ENCODE results near the gene IGSF21. TPM values are rescaled to one million over a fixed set of nuclear protein-coding genes. Genes with fewer than 3 reads are reported as not detected.

Gene IGSF21
- total RNA-seq, 3 donors from 2014 or later (not counting 1 experiment from before 2014, with no cell fraction given): not detected

DNA sequence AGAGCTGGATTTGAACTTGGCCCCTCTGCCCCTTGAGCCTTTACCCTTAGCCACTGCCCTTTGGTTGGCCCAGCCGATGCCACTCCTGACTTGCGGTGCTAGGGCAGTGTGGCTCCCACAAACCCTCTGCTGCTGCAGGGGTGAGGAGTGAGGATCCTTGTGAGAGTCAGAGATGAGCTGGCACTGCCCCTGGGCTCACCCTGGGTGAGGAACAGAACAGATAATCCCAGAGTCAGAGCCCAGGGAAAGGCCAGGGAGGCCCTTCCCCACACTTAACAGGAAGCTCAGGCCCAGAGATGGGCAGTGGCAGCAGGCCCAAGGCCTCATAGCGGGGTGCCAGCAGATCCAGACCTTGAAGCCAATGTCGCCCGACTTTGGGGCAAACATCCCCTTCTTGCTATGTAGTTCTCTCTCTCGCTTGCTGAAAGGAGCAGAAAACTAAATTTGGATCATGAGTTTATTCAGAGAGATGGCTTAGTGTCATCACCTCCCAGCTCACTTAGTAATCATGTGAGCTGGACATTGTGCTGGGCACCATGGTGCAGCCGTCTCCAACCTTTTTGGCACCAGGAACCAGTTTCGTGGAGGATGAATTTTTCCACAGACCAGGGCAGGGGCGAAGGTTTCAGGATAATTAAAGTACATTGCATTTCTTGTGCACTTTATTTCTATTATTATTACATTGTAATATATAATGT, 81.4 kb downstream of the IGSF21 start:
- H3K27me3 Mint-ChIP-seq (ENCODE audit: low read depth in 2 of 2): peaks cover 14 to 20% of the 10 kb centered on the region in 2 donors
- WGBS (ENCODE audit: insufficient coverage): 91% methylated on average over 7 of the region's 9 CpGs
- Histone ChIP-seq H3K4me1 (ENCODE audit: control insufficient read depth, insufficient read depth, low read length) (no peaks in the 10 kb centered on the region), H3K4me3 (ENCODE audit: low read length) (no peak overlapping the region), H3K9me3 (ENCODE audit: control insufficient read depth, insufficient read depth, low read length) (no peaks in the 10 kb centered on the region), H3K27me3 (ENCODE audit: control insufficient read depth, insufficient read depth, low read length) (no peaks in the 10 kb centered on the region), H3K36me3 (ENCODE audit: control insufficient read depth, insufficient read depth, low read length) (no peaks in the 10 kb centered on the region), H3K27ac (ENCODE audit: low read length) (no peak overlapping the region)
- no peak for ATAC-seq
- no peak for DNase-seq
- H3K27ac Mint-ChIP-seq: no peak overlapping the region
- no peaks in the 10 kb centered on the region for H3K4me1 Mint-ChIP-seq
- no peaks in the 10 kb centered on the region for H3K36me3 Mint-ChIP-seq
- no peak overlapping the region for H3K4me3 Mint-ChIP-seq
- intact Hi-C loops (cut with micrococcal nuclease): no loop called here
- H3K9me3 Mint-ChIP-seq: no peaks in the 10 kb centered on the region
- TF ChIP-seq, protein P1, sequence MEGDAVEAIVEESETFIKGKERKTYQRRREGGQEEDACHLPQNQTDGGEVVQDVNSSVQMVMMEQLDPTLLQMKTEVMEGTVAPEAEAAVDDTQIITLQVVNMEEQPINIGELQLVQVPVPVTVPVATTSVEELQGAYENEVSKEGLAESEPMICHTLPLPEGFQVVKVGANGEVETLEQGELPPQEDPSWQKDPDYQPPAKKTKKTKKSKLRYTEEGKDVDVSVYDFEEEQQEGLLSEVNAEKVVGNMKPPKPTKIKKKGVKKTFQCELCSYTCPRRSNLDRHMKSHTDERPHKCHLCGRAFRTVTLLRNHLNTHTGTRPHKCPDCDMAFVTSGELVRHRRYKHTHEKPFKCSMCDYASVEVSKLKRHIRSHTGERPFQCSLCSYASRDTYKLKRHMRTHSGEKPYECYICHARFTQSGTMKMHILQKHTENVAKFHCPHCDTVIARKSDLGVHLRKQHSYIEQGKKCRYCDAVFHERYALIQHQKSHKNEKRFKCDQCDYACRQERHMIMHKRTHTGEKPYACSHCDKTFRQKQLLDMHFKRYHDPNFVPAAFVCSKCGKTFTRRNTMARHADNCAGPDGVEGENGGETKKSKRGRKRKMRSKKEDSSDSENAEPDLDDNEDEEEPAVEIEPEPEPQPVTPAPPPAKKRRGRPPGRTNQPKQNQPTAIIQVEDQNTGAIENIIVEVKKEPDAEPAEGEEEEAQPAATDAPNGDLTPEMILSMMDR (IDR thresholded peaks at IDR 0.05): no peak

DNA sequence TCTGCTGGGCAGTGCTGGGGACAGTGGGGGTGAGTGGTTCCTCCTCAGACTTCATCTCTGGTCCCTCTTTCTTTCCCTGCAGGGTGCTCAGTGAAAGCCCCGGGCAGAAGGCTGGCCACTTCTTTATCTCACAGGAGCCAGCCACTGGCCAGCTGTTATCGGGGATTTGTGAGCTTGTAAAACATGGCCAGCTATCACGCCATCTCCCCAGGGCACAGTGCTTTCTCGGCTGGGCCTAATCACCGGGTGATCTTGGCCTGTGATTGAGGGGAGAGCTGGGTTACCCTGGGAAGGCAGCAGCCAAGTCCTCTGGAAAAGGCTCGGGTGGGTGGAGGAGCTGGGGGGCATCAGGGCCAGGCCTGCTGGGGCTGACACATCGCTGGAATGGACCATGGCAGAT, 83.0 kb downstream of the IGSF21 start:
- Histone ChIP-seq H3K36me3 (ENCODE audit: control insufficient read depth, insufficient read depth, low read length) (no peaks in the 10 kb centered on the region), H3K4me3 (ENCODE audit: low read length) (no peak overlapping the region), H3K27ac (ENCODE audit: low read length) (no peak overlapping the region), H3K9me3 (ENCODE audit: control insufficient read depth, insufficient read depth, low read length) (no peaks in the 10 kb centered on the region), H3K27me3 (ENCODE audit: control insufficient read depth, insufficient read depth, low read length) (no peaks in the 10 kb centered on the region), H3K4me1 (ENCODE audit: control insufficient read depth, insufficient read depth, low read length) (no peaks in the 10 kb centered on the region)
- H3K27me3 Mint-ChIP-seq (ENCODE audit: low read depth in 2 of 2): peaks cover 24 to 36% of the 10 kb centered on the region in 2 donors
- H3K27ac Mint-ChIP-seq: no peak overlapping the region
- TF ChIP-seq, protein P1 (IDR thresholded peaks at IDR 0.05): no peak
- ATAC-seq (no peak), DNase-seq (no peak)
- H3K9me3 Mint-ChIP-seq: no peaks in the 10 kb centered on the region
- H3K36me3 Mint-ChIP-seq: no peaks in the 10 kb centered on the region
- H3K4me1 Mint-ChIP-seq: no peaks in the 10 kb centered on the region
- H3K4me3 Mint-ChIP-seq: no peak overlapping the region
- intact Hi-C loops (cut with micrococcal nuclease): no loop called here
- 61% methylated on average over 6 of the region's 7 CpGs for WGBS (ENCODE audit: insufficient coverage)

DNA sequence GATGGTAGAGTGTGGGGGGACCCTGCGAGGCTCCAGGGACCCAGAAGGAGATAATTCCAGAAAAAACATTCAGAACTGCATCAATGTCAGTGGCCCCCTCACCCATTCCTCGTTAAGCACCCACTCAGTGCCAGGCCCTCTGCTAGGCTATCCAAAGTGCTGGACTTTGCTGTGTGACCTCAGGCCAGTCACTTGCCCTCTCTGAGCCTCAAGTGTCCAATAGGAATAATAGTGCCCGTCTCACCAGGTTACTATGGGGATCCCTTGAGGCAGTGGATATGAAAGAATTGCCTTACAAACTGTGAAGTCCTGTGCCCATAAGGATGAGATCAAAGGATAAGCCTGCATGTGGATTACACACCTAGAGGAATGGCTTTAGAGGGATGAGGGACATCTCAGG, 83.4 kb downstream of the IGSF21 start:
- DNase-seq: no peak
- Histone ChIP-seq H3K27me3 (ENCODE audit: control insufficient read depth, insufficient read depth, low read length) (no peaks in the 10 kb centered on the region), H3K9me3 (ENCODE audit: control insufficient read depth, insufficient read depth, low read length) (no peaks in the 10 kb centered on the region), H3K36me3 (ENCODE audit: control insufficient read depth, insufficient read depth, low read length) (no peaks in the 10 kb centered on the region), H3K4me1 (ENCODE audit: control insufficient read depth, insufficient read depth, low read length) (no peaks in the 10 kb centered on the region), H3K27ac (ENCODE audit: low read length) (no peak overlapping the region), H3K4me3 (ENCODE audit: low read length) (no peak overlapping the region)
- no peak for ATAC-seq
- Mint-ChIP-seq H3K4me3 (no peak overlapping the region), H3K27me3 (ENCODE audit: low read depth in 2 of 2) (peaks cover 29 to 36% of the 10 kb centered on the region in 2 donors), H3K36me3 (no peaks in the 10 kb centered on the region), H3K4me1 (no peaks in the 10 kb centered on the region), H3K27ac (no peak overlapping the region), H3K9me3 (no peaks in the 10 kb centered on the region)
- intact Hi-C loops (cut with micrococcal nuclease): no loop called here
- 65% methylated on average over 3 of the region's 3 CpGs for WGBS (ENCODE audit: insufficient coverage)
- TF ChIP-seq, protein P1 (IDR thresholded peaks at IDR 0.05): no peak
